COR-L47 (cell line): ENCODE data around the gene DBNDD2.

Source experiments
- DNase-seq: peaks from one replicate; lab custom pipeline; 2025; lab: John Stamatoyannopoulos, UW

DBNDD2 gene

DNA sequence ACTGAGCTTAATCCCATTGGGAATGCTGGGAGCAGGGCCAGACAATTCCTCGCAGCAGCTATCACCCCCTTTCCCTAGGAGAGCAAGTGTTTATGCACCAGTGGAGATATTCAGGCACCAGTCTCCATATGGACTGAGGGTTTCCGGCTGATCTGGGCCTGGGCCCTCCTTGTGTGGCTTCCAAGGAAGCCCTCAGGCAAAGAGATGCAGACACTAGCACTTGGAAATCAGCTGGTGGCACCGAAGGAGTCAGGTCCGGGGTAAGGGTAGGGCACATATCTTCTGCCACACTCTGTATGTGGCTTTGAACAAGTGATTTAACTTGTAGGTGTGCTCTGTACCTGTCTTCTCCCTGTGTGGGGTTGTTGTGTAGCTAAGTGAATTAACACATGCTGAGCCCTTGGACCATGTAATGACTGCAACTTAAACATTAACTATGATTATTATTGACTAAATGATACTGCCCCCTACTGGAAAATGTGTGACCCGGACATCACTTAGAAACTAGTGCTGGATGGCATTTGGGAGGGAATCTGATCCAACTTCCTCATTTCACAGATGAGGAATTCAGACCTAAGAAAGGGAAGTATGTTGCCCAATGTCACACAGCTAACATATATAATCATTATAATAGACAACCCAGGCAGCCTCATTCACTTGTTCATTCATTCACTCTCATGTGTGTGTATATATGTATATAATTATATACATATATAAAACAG is 42.2 kb downstream of the DBNDD2 start:
- peak; percentile 54 for DNase-seq

DNA sequence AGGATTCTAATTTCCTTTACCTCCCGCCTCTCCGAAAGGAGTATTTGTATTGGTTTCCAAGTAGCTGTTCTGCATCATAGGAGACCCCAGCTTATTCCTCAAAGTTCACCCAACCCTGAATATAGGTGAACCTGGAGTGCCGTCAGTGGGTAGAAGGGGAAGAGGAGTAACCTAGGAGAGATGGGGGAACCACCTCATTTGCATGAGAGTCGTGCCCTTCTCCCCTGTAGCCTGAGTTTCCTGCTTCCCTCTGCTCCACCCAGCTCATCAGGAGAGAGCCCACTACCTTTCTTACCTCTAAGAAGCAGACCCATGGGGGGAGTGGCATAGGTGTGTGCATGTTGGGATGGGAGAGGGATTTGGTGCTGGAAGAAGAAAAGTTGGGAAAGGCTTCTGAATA is 44.1 kb downstream of the DBNDD2 start:
- DNase-seq, result no peak

DNA sequence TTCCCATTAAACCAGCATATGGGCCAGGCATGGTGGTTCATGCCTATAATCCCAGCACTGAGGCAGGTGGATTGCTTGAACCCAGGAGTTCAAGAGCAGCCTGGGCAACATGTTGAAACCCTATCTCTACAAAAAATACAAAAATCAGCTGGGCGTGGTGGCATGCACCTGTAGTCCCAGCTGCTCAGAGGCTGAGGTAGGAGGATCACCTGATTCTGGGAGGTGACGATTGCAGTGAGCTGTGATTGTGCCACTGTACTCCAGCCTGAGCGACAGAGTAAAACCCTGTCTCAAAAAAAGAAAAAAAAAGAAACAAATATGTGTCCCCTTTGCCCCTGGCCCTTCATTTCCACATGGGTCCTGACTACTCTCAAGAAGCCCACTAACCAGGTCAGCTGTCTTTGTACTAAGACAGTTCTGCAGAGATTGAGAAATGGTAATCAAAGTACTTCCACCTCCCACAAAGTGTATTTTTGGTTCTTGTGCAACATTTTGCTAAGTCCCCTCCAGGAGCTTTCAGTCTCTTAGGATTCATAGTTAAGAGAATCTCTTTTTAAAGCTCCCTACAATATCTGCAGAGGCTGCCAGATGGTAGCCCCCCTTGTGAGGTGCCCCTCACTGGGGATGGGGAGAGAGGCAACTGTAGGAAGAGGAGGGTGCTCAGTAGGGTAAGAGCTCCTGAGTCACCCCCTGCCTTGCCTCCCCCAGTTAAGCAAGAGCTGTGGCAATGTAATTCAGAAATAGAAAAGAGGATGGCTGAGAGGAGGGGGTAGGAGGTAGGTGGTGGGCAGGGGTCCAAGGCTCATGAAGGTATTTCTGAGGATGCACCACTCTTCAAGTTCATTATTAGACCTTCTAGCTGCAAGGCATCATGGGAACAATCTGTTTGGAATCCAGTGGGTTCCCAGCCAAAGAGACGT is 44.9 kb downstream of the DBNDD2 start:
- no peak for DNase-seq

DNA sequence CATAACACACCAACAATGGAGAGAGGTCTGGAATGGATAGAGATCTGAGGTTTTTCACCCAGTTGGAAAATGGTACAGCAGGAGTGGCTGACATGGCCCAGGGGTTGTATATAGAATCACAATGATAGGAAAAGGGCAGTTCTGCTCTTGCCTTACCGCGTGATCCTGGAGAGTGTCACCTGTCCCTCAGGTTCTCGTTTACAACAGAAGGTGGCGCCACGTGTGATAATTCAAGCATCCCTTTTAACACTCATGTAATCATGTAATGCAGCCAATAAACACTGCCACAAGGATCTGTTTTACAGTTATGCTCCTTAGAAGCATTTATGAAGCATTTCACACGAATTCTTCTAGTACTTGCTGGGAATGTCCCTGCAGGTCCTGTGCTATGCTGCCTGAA is 48.5 kb downstream of the DBNDD2 start:
- peak; percentile 46 for DNase-seq

GRCh38 chr20:45459606-45460005 is 51.5 kb downstream of the DBNDD2 start:
- no peak for DNase-seq
